ENCODE data around the gene GATAD2A. TPM values are rescaled to one million over a fixed set of nuclear protein-coding genes. Genes with fewer than 3 reads are reported as not detected.

GATAD2A gene
- total RNA-seq, 4 donors from 2014 or later = 67.8 to 99.9 (median 79.8) TPM

GRCh38 chr19:19425170-19425875, 19.8 kb downstream of the GATAD2A start:
- Histone ChIP-seq H3K9me3 (no peaks in the 10 kb centered on the region), H3K27ac (no peak overlapping the region), H3K27me3 (no peaks in the 10 kb centered on the region), H3K4me3 (no peak overlapping the region), H3K4me1 (peaks cover 0 to 20% (median 0%) of the 10 kb centered on the region in 4 donors), H3K36me3 (no peaks in the 10 kb centered on the region)
- TF ChIP-seq CTCF (IDR thresholded peaks at IDR 0.05) (no peak), POLR2A (IDR thresholded peaks at IDR 0.05) (no peak)
- DNase-seq = no peak

GRCh38 chr19:19426216-19426615, 20.7 kb downstream of the GATAD2A start:
- no peaks in the 10 kb centered on the region for H3K27me3 ChIP-seq
- H3K27ac ChIP-seq = no peak overlapping the region
- H3K4me3 ChIP-seq = no peak overlapping the region
- DNase-seq = no peak
- H3K4me1 ChIP-seq = peaks cover 0 to 20% (median 0%) of the 10 kb centered on the region in 4 donors
- no peaks in the 10 kb centered on the region for H3K9me3 ChIP-seq
- TF ChIP-seq POLR2A (IDR thresholded peaks at IDR 0.05) = no peak
- no peak for TF ChIP-seq CTCF (IDR thresholded peaks at IDR 0.05)
- H3K36me3 ChIP-seq = no peaks in the 10 kb centered on the region

GRCh38 chr19:19426799-19427198, 21.3 kb downstream of the GATAD2A start:
- Histone ChIP-seq H3K27ac (no peak overlapping the region), H3K4me3 (no peak overlapping the region), H3K9me3 (no peaks in the 10 kb centered on the region), H3K36me3 (no peaks in the 10 kb centered on the region), H3K4me1 (peaks cover 0 to 20% (median 0%) of the 10 kb centered on the region in 4 donors), H3K27me3 (no peaks in the 10 kb centered on the region)
- TF ChIP-seq POLR2A (IDR thresholded peaks at IDR 0.05) (no peak), CTCF (IDR thresholded peaks at IDR 0.05) (no peak)
- no peak for DNase-seq

- no peaks in the 10 kb centered on the region for H3K27me3 ChIP-seq
- no peaks in the 10 kb centered on the region for H3K9me3 ChIP-seq
Measured at GRCh38 chr19:19427302-19427701, 21.8 kb downstream of the GATAD2A start.

GRCh38 chr19:19427944-19428343, 22.5 kb downstream of the GATAD2A start:
- TF ChIP-seq CTCF (IDR thresholded peaks at IDR 0.05) (no peak), POLR2A (IDR thresholded peaks at IDR 0.05) (no peak)
- no peaks in the 10 kb centered on the region for H3K36me3 ChIP-seq

More at GRCh38 chr19:19427302-19427701, 21.8 kb downstream of the GATAD2A start:
- H3K4me1 ChIP-seq = peaks cover 0 to 20% (median 0%) of the 10 kb centered on the region in 4 donors
- TF ChIP-seq POLR2A (IDR thresholded peaks at IDR 0.05) = no peak
- no peak for TF ChIP-seq CTCF (IDR thresholded peaks at IDR 0.05)
- no peak overlapping the region for H3K4me3 ChIP-seq
- H3K27ac ChIP-seq = no peak overlapping the region
- no peaks in the 10 kb centered on the region for H3K36me3 ChIP-seq
- DNase-seq = no peak

More at GRCh38 chr19:19427944-19428343, 22.5 kb downstream of the GATAD2A start:
- no peak overlapping the region for H3K4me3 ChIP-seq
- peaks cover 0 to 20% (median 0%) of the 10 kb centered on the region in 4 donors for H3K4me1 ChIP-seq
- no peaks in the 10 kb centered on the region for H3K9me3 ChIP-seq
- no peaks in the 10 kb centered on the region for H3K27me3 ChIP-seq
- DNase-seq = no peak
- no peak overlapping the region for H3K27ac ChIP-seq

Measured in Peyer's patch (tissue), 4 donors.